ENCODE results near the gene HS1BP3. TPM values are rescaled to one million over a fixed set of nuclear protein-coding genes. Genes with fewer than 3 reads are reported as not detected.

The HS1BP3 gene
- total RNA-seq, 1 donor from 2014 or later, result 16.5 TPM

DNA sequence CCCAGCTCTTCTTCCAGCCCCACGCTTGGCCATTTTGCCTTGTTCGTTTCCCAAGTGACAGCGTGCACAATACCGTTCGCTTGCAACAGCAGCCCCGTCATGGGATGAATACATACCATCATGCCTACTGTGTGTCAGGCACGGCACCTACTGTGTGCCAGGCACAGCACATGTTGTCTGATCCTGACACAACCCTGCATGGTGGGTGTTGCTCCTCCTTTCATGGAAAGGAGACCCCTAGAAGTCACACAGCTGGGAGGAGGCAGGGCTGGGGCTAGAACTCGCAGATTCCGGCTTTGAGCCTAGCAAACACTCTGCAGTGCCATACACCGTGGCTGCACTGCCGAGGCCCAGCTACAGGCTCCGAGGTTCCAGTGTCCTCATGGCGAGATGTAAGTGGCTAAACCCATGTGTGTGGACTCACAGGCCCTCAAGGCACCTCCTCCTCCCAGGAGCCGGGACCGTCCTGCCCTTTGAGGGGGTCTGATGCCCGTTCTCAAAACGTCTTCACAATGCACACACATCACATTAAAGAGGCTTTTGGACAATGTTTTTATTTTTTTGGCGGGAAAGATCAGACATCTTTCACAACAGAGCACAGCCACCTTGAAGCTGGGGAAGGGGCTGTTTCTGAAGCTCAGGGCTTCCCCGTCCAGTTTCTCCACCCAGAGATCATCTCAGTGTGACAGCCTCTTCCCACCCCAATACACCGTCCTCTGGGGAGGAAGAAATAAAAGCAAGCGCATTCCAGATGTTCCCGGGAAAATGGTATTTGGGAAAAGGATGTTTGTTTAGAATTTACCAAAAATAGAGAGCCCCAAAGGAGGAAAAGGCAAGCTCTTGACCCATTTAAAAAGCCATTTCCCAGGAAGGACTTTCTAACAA, 64.9 kb downstream of the HS1BP3 start:
- H3K9me3 Mint-ChIP-seq, result no peaks in the 10 kb centered on the region
- no peaks in the 10 kb centered on the region for H3K36me3 Mint-ChIP-seq
- peak overlapping the region; percentile 92 for H3K27ac Mint-ChIP-seq
- peaks cover 32% of the 10 kb centered on the region for H3K4me1 Mint-ChIP-seq
- H3K27me3 Mint-ChIP-seq (ENCODE audit: low read depth), result no peaks in the 10 kb centered on the region
- no peak overlapping the region for H3K4me3 Mint-ChIP-seq
- DNase-seq (ENCODE audit: low spot score in 2 of 2, unreplicated experiment in 2 of 2), result no peak
- TF ChIP-seq, protein P1, sequence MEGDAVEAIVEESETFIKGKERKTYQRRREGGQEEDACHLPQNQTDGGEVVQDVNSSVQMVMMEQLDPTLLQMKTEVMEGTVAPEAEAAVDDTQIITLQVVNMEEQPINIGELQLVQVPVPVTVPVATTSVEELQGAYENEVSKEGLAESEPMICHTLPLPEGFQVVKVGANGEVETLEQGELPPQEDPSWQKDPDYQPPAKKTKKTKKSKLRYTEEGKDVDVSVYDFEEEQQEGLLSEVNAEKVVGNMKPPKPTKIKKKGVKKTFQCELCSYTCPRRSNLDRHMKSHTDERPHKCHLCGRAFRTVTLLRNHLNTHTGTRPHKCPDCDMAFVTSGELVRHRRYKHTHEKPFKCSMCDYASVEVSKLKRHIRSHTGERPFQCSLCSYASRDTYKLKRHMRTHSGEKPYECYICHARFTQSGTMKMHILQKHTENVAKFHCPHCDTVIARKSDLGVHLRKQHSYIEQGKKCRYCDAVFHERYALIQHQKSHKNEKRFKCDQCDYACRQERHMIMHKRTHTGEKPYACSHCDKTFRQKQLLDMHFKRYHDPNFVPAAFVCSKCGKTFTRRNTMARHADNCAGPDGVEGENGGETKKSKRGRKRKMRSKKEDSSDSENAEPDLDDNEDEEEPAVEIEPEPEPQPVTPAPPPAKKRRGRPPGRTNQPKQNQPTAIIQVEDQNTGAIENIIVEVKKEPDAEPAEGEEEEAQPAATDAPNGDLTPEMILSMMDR (IDR thresholded peaks at IDR 0.05; ENCODE audit: unreplicated experiment), result no peak

DNA sequence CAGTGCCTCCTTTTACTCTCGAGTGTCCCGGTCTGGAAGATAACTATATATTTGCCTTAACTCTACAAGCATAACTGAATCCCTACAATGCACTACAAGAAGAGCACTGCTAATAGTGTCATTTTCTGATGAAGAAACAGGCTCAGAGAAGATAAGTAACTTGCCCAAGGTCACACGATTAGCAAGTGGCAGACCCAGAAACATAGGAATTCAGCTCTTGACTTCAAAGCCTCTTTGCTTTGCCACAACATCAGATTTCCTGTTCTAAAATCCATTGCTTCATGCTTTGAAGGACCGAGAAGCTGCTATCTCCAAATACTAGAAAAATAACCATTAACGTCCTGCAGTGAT, 65.6 kb downstream of the HS1BP3 start:
- no peak overlapping the region for H3K4me3 Mint-ChIP-seq
- DNase-seq (ENCODE audit: low spot score in 2 of 2, unreplicated experiment in 2 of 2), result no peak
- H3K27me3 Mint-ChIP-seq (ENCODE audit: low read depth), result no peaks in the 10 kb centered on the region
- TF ChIP-seq, protein P1 (IDR thresholded peaks at IDR 0.05; ENCODE audit: unreplicated experiment), result no peak
- H3K4me1 Mint-ChIP-seq, result peaks cover 32% of the 10 kb centered on the region
- H3K9me3 Mint-ChIP-seq, result no peaks in the 10 kb centered on the region
- H3K36me3 Mint-ChIP-seq, result no peaks in the 10 kb centered on the region
- peak overlapping the region; percentile 92 for H3K27ac Mint-ChIP-seq

DNA sequence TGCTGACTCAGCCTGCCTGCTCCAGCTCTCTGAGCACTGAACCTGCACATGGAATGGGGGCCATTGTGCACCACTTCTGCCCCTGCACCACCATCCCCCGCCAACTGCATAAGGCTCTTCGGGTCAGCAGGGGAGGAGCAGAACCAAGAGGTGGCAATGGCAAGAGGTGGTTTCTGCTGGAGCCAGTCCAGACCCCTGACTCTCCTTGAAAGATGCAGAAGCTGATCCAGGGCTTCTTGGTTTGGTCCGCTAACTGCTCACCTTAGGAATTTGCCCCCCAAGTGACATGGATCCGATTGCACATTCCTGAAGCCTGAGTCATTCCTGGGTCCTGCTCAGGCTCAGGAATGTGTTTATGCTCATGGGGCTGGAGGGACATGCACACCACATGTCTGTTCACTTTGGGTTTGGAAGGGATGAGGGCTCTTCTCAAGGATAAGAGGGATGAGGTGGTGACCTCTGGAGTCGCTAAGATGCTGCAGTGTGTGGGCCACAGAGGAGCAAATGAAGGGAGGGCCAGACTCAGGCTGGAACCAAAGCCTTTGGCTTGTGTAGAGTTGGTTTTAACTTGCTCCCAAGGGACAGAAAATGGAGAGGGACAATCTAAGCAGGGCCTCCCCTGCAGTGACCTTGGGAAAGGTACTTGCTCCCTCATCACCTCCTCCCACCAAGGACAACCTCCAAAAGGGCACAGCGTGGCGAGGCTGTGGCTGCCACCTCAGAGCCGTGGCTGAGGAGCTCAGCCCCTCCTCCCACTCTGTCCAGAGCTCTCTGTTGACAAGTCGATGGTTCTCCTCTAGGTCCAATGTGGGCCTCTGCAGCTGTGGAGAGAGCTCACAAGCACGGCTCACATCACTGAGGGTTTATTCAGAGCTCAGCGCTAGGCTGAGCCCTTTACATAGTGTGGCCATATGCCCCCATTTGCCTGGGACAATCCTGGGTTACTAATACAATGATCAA, 66.2 kb downstream of the HS1BP3 start:
- peak; percentile 50 to 78 for DNase-seq (ENCODE audit: low spot score in 2 of 2, unreplicated experiment in 2 of 2)
- Mint-ChIP-seq H3K27ac (peak overlapping the region; percentile 92), H3K9me3 (no peaks in the 10 kb centered on the region), H3K4me1 (peaks cover 35% of the 10 kb centered on the region), H3K36me3 (no peaks in the 10 kb centered on the region), H3K27me3 (ENCODE audit: low read depth) (no peaks in the 10 kb centered on the region), H3K4me3 (no peak overlapping the region)
- TF ChIP-seq, protein P1 (IDR thresholded peaks at IDR 0.05; ENCODE audit: unreplicated experiment), result no peak

DNA sequence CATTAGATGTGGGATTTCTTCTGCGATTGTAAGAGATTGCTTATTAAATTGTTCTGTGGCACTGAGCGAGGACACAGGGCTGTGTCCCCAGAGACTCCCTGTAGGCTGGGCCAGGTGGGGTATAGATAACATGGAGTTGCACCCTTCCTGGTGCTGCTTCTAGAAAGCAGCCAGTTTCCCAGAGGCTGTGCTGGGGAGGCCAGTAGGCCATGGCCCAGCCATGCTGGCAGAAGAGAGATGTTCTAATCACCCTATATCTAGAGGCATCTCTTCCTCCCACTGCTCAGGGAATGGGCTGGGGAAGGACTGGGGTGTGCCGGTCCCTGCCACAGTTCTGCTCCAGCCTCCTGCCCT, 66.9 kb downstream of the HS1BP3 start:
- Mint-ChIP-seq H3K4me1 (peaks cover 42% of the 10 kb centered on the region), H3K27me3 (ENCODE audit: low read depth) (no peaks in the 10 kb centered on the region)

DNA sequence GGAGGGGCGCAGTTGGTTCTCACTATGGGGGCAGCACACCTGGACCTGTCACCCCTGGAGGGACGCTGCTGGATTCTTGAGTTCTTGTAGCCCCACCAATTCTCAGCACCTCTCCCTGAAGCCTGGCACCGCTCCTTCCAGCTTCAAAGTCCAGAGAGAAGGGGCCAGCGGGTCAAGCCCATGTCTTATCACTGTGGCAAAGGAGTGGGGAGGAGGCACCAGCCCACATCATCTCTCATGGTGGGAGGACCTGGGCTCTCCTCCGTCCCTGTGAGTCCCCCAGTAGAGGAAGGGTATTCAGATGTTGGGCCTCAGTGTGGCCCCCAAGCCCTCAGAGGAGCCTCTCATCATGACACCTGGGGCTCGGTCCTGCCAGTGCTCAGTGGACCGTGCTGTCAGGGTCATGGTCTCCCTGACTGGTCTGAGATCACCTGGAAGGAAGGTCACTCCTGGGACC, 67.4 kb downstream of the HS1BP3 start:
- peak overlapping the region; percentile 92 for H3K27ac Mint-ChIP-seq
- no peak overlapping the region for H3K4me3 Mint-ChIP-seq
- no peaks in the 10 kb centered on the region for H3K27me3 Mint-ChIP-seq (ENCODE audit: low read depth)
- no peaks in the 10 kb centered on the region for H3K36me3 Mint-ChIP-seq
- DNase-seq (ENCODE audit: low spot score in 2 of 2, unreplicated experiment in 2 of 2), result no peak
- TF ChIP-seq, protein P1 (IDR thresholded peaks at IDR 0.05; ENCODE audit: unreplicated experiment), result no peak
- peaks cover 45% of the 10 kb centered on the region for H3K4me1 Mint-ChIP-seq
- no peaks in the 10 kb centered on the region for H3K9me3 Mint-ChIP-seq

More for the DNA sequence above, 66.9 kb downstream of the HS1BP3 start:
- DNase-seq (ENCODE audit: low spot score in 2 of 2, unreplicated experiment in 2 of 2), result no peak
- H3K27ac Mint-ChIP-seq, result peak overlapping the region; percentile 92
- H3K9me3 Mint-ChIP-seq, result no peaks in the 10 kb centered on the region
- H3K36me3 Mint-ChIP-seq, result no peaks in the 10 kb centered on the region
- TF ChIP-seq, protein P1 (IDR thresholded peaks at IDR 0.05; ENCODE audit: unreplicated experiment), result no peak
- H3K4me3 Mint-ChIP-seq, result no peak overlapping the region

Data from mesothelial cell of epicardium (in vitro differentiated cells).